ENCODE measurements around the gene HYAL3. TPM values are rescaled to one million over a fixed set of nuclear protein-coding genes. Genes with fewer than 3 reads are reported as not detected.
A peak's percentile ranks its signal among the peaks of the same experiment; 100 is the strongest.

HYAL3 gene
- total and polyA plus RNA-seq, 2 donors from 2014 or later, result 2.0 to 3.2 TPM

- peak overlapping the region; percentile 40 to 95 (median 63) for H3K9ac ChIP-seq (ENCODE audit: low read length in 3 of 3)
- no peak for TF ChIP-seq CTCF (IDR thresholded peaks at IDR 0.05; ENCODE audit: borderline replicate concordance, extremely low read depth, insufficient read depth)
- no peaks in the 10 kb centered on the region for H3K36me3 ChIP-seq (ENCODE audit: control insufficient read depth in 2 of 3, insufficient read depth in 3 of 3, low read length in 3 of 3)
- DNase-seq (peak in 1 of 5 donors; percentile 24), FAIRE-seq (no peak)
- peaks cover 4% of the 10 kb centered on the region for H3K27me3 ChIP-seq (ENCODE audit: control insufficient read depth, insufficient read depth, low read length)
- H3K27ac ChIP-seq (ENCODE audit: low read depth in 2 of 2, low read length in 2 of 2), result peak overlapping the region; percentile 91 to 94
- intact Hi-C loops (cut with DNase I), result no loop called here
- H3K9me3 ChIP-seq (ENCODE audit: control insufficient read depth in 2 of 3, insufficient read depth in 1 of 3, low read length in 3 of 3), result no peaks in the 10 kb centered on the region
- H3K4me3 ChIP-seq (ENCODE audit: low read length in 3 of 3), result peak overlapping the region; percentile 44 to 84 (median 73)
- H3K4me1 ChIP-seq (ENCODE audit: control insufficient read depth in 2 of 3, insufficient read depth in 2 of 3, low read depth in 1 of 3, low read length in 3 of 3), result peaks cover 0 to 60% (median 45%) of the 10 kb centered on the region in 3 donors
These were observed 29.7 kb downstream of the HYAL3 start for GRCh38 chr3:50269460-50269859.

GRCh38 chr3:50268703-50269451 is 30.3 kb downstream of the HYAL3 start, which contains the start of gene SEMA3B:
Gene SEMA3B (plus strand): TSS chr3:50269147. CDS start chr3:50269241, 94 bp downstream.
- no peak for FAIRE-seq
- Histone ChIP-seq H3K9ac (ENCODE audit: low read length in 3 of 3) (peak within 1 kb of the TSS; percentile 40 to 95 (median 63)), H3K4me1 (ENCODE audit: control insufficient read depth in 2 of 3, insufficient read depth in 2 of 3, low read depth in 1 of 3, low read length in 3 of 3) (peaks cover 0 to 63% (median 45%) of the 10 kb centered on the region in 3 donors)

GRCh38 chr3:50268276-50268675 is 30.9 kb downstream of the HYAL3 start:
- Histone ChIP-seq H3K27me3 (ENCODE audit: control insufficient read depth, insufficient read depth, low read length) (no peaks in the 10 kb centered on the region), H3K27ac (ENCODE audit: low read depth in 2 of 2, low read length in 2 of 2) (peak overlapping the region; percentile 91 to 94), H3K9me3 (ENCODE audit: control insufficient read depth in 2 of 3, insufficient read depth in 1 of 3, low read length in 3 of 3) (no peaks in the 10 kb centered on the region), H3K4me3 (ENCODE audit: low read length in 3 of 3) (peak overlapping the region in 2 of 3 donors; percentile 3 to 84), H3K36me3 (ENCODE audit: control insufficient read depth in 2 of 3, insufficient read depth in 3 of 3, low read length in 3 of 3) (no peaks in the 10 kb centered on the region), H3K4me1 (ENCODE audit: control insufficient read depth in 2 of 3, insufficient read depth in 2 of 3, low read depth in 1 of 3, low read length in 3 of 3) (peaks cover 0 to 62% (median 45%) of the 10 kb centered on the region in 3 donors), H3K9ac (ENCODE audit: low read length in 3 of 3) (peak overlapping the region in 1 of 3 donors; percentile 95)
- no peak for TF ChIP-seq CTCF (IDR thresholded peaks at IDR 0.05; ENCODE audit: borderline replicate concordance, extremely low read depth, insufficient read depth)
- intact Hi-C loops (cut with DNase I), result no loop called here
- peak in 1 of 5 donors; percentile 21 for DNase-seq
- FAIRE-seq, result no peak

More at GRCh38 chr3:50268703-50269451, 30.3 kb downstream of the HYAL3 start, which contains the start of gene SEMA3B:
- peak within 1 kb of the TSS; percentile 44 to 84 (median 73) for H3K4me3 ChIP-seq (ENCODE audit: low read length in 3 of 3)
- no peaks in the 10 kb centered on the region for H3K27me3 ChIP-seq (ENCODE audit: control insufficient read depth, insufficient read depth, low read length)
- intact Hi-C loops (cut with DNase I), result no loop called here
- H3K9me3 ChIP-seq (ENCODE audit: control insufficient read depth in 2 of 3, insufficient read depth in 1 of 3, low read length in 3 of 3), result no peaks in the 10 kb centered on the region
- no peak for TF ChIP-seq CTCF (IDR thresholded peaks at IDR 0.05; ENCODE audit: borderline replicate concordance, extremely low read depth, insufficient read depth)
- H3K27ac ChIP-seq (ENCODE audit: low read depth in 2 of 2, low read length in 2 of 2), result peak within 1 kb of the TSS; percentile 91 to 94
- peak; percentile 77 to 97 (median 85) for DNase-seq
- H3K36me3 ChIP-seq (ENCODE audit: control insufficient read depth in 2 of 3, insufficient read depth in 3 of 3, low read length in 3 of 3), result no peaks in the 10 kb centered on the region
